Measurements from ENCODE around the gene HMCN1. TPM values are rescaled to one million over a fixed set of nuclear protein-coding genes. Genes with fewer than 3 reads are reported as not detected.

Gene HMCN1
- total RNA-seq, 4 donors from 2014 or later = 11.6 to 95.9 (median 78.6) TPM

GRCh38 chr1:185916861-185917260, 182.7 kb downstream of the HMCN1 start:
- Histone ChIP-seq H3K4me3 (no peak overlapping the region), H3K27me3 (no peaks in the 10 kb centered on the region), H3K4me1 (peaks cover 0 to 24% (median 3%) of the 10 kb centered on the region in 3 donors), H3K27ac (no peak overlapping the region), H3K36me3 (peaks cover 0 to 2% of the 10 kb centered on the region in 2 donors), H3K9me3 (no peaks in the 10 kb centered on the region)
- TF ChIP-seq EP300 (IDR thresholded peaks at IDR 0.05) (no peak), CTCF (IDR thresholded peaks at IDR 0.05) (no peak), POLR2A (IDR thresholded peaks at IDR 0.05) (no peak), POLR2AphosphoS5 (IDR thresholded peaks at IDR 0.05) (no peak)
- no peak for ATAC-seq

DNA sequence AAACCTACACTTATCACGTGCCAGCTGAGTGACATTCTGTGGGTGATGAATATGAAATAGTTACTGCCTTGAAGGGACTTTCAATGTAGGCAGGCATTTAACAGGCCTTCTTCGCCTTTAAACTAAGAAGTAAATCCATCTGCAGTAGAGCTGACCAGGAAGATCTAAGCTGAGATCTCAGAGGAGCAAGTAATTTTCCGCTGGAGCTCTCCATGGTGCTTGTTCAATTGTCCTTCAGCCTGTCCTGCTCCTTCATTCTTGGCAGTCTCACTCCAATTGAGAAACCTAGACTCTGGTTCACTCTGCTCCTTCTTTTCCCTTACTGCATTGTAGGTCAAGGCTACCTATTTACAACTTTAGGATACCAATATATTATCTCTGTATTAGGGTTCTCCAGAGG, 183.5 kb downstream of the HMCN1 start:
- H3K27ac ChIP-seq = no peak overlapping the region
- TF ChIP-seq POLR2AphosphoS5 (IDR thresholded peaks at IDR 0.05) = no peak
- TF ChIP-seq EP300 (IDR thresholded peaks at IDR 0.05) = no peak
- TF ChIP-seq POLR2A (IDR thresholded peaks at IDR 0.05) = no peak
- no peak for TF ChIP-seq CTCF (IDR thresholded peaks at IDR 0.05)
- no peak for ATAC-seq
- H3K4me1 ChIP-seq = peaks cover 0 to 22% (median 3%) of the 10 kb centered on the region in 3 donors
- 91 to 92% methylated on average over 3 of the region's 3 CpGs for WGBS, 2 donors (ENCODE audit: low coverage in 1 of 2)
- no peaks in the 10 kb centered on the region for H3K27me3 ChIP-seq
- H3K9me3 ChIP-seq = no peaks in the 10 kb centered on the region
- no peak overlapping the region for H3K4me3 ChIP-seq
- H3K36me3 ChIP-seq = no peaks in the 10 kb centered on the region

DNA sequence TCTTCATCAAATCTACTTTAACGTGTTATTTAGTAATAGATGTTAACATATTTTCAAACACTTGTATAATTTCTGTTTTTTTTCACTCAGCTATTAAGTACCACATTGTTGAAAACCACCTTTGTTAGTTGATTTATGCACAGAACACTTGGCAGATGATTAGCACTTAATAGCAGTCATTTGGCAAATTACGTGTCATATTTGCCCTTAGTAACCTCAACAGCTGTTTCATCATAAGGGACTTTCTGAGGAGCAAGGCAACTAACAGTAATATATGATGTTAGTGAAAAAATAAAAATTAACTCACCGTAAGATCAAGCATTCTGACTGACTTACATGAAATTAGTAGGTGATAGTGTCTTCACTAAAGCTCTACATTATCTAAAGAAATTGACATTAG, 186.4 kb downstream of the HMCN1 start:
- WGBS, 2 donors (ENCODE audit: low coverage in 1 of 2) = 44 to 46% methylated on average over 3 of the region's 3 CpGs
- ATAC-seq = no peak
- H3K36me3 ChIP-seq = no peaks in the 10 kb centered on the region
- TF ChIP-seq POLR2AphosphoS5 (IDR thresholded peaks at IDR 0.05) (no peak), EP300 (IDR thresholded peaks at IDR 0.05) (no peak), CTCF (IDR thresholded peaks at IDR 0.05) (no peak), POLR2A (IDR thresholded peaks at IDR 0.05) (no peak)
- peaks cover 0 to 2% (median 0%) of the 10 kb centered on the region in 3 donors for H3K4me1 ChIP-seq
- no peak overlapping the region for H3K27ac ChIP-seq
- no peak overlapping the region for H3K4me3 ChIP-seq
- no peaks in the 10 kb centered on the region for H3K9me3 ChIP-seq
- H3K27me3 ChIP-seq = no peaks in the 10 kb centered on the region

DNA sequence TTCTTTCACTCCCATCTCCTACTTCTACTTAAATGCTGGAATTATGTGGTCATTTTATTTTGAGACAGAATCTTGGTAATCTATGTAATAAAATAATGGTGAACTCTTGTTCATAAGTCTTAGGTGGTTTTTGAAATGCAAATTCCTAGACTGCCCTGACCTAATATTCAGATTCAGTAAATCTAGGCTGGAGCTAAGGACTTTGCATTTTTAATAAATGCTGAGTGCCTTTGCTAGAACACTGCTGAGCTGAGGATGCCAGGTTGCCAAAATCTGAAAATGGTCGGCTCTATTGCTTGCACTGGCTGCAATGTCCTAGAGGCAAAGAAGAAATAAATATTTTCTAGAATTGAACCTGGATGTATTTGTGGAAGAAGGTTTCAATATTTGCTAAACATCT, 187.4 kb downstream of the HMCN1 start:
- Histone ChIP-seq H3K4me3 (no peak overlapping the region), H3K36me3 (no peaks in the 10 kb centered on the region), H3K27ac (no peak overlapping the region), H3K9me3 (no peaks in the 10 kb centered on the region), H3K27me3 (no peaks in the 10 kb centered on the region), H3K4me1 (peaks cover 0 to 11% (median 0%) of the 10 kb centered on the region in 3 donors)
- WGBS, 2 donors (ENCODE audit: low coverage in 1 of 2) = 82% methylated on average over 1 of the region's 1 CpG; no CpG with 5 or more reads in 1 of the 2 donors
- ATAC-seq = no peak
- TF ChIP-seq CTCF (IDR thresholded peaks at IDR 0.05) = no peak
- TF ChIP-seq EP300 (IDR thresholded peaks at IDR 0.05) = no peak
- TF ChIP-seq POLR2A (IDR thresholded peaks at IDR 0.05) = no peak
- TF ChIP-seq POLR2AphosphoS5 (IDR thresholded peaks at IDR 0.05) = no peak

DNA sequence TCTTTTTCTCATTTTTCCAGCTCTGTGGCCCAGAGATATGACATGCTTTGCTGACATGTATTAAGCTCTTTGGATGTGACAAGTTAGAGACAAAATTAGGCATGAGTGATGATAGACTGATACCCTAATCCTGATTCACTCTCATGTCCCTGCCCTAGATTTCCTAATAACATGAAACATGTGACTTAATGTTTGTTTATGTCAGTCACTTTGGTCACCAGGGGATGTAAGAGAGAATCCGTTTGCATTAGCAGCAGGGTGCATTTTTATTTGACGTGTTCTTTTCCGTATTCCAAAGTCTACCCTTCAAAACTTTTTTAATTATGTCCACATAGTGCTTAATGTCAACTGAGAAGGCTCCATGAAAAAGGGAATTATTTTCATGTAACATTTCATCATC, 192.4 kb downstream of the HMCN1 start:
- WGBS, 2 donors (ENCODE audit: low coverage in 1 of 2) = 11 to 15% methylated on average over 3 of the region's 3 CpGs
- H3K9me3 ChIP-seq = no peaks in the 10 kb centered on the region
- peak; percentile 79 for ATAC-seq
- TF ChIP-seq POLR2AphosphoS5 (IDR thresholded peaks at IDR 0.05) = peak; percentile 34
- TF ChIP-seq CTCF (IDR thresholded peaks at IDR 0.05) = no peak
- H3K27me3 ChIP-seq = no peaks in the 10 kb centered on the region
- H3K36me3 ChIP-seq = no peaks in the 10 kb centered on the region
- peaks cover 0 to 31% (median 4%) of the 10 kb centered on the region in 3 donors for H3K4me1 ChIP-seq
- H3K4me3 ChIP-seq = no peak overlapping the region
- H3K27ac ChIP-seq = peak overlapping the region; percentile 30 to 64 (median 52)
